HUES64 (cell line): ENCODE data around the gene SND1.

ENCODE experiments used
- H3K27ac ChIP-seq: 2 replicates; pipeline ENCODE4 v1.7.0; 2013; ENCODE audit warnings: low read depth, low read length, inconsistent platforms
- H3K27me3 ChIP-seq: 2 replicates; pipeline ENCODE4 v1.6.1; 2013; ENCODE audit warnings: mild to moderate bottlenecking, low read length; ENCODE audit not compliant: insufficient read depth
- H3K36me3 ChIP-seq: 2 replicates; pipeline ENCODE4 v1.6.1; 2013; ENCODE audit warnings: mild to moderate bottlenecking, low read length; ENCODE audit not compliant: insufficient read depth
- H3K4me1 ChIP-seq: 2 replicates; pipeline ENCODE4 v1.6.1; 2013; ENCODE audit warnings: mild to moderate bottlenecking, low read length, moderate library complexity; ENCODE audit not compliant: insufficient read depth
- H3K4me3 ChIP-seq: 2 replicates; pipeline ENCODE4 v1.5.1; 2013; ENCODE audit warnings: mild to moderate bottlenecking, low read length, moderate library complexity
- H3K9ac ChIP-seq: 2 replicates; pipeline ENCODE4 v1.6.1; 2013; ENCODE audit warnings: mild to moderate bottlenecking, low read depth, low read length
- H3K9me3 ChIP-seq: 2 replicates; pipeline ENCODE4 v1.6.1; 2013; ENCODE audit warnings: low read depth, low read length; ENCODE audit not compliant: insufficient read depth
- WGBS: fragments of 150-250, 120-280 bp; methylation state at CpG from one replicate; pipeline ENCODE4 v1.1.7; 2013; ENCODE audit warnings: missing lambda C conversion rate; 5-methylcytosine and 5-hydroxymethylcytosine counted together

Gene SND1

DNA sequence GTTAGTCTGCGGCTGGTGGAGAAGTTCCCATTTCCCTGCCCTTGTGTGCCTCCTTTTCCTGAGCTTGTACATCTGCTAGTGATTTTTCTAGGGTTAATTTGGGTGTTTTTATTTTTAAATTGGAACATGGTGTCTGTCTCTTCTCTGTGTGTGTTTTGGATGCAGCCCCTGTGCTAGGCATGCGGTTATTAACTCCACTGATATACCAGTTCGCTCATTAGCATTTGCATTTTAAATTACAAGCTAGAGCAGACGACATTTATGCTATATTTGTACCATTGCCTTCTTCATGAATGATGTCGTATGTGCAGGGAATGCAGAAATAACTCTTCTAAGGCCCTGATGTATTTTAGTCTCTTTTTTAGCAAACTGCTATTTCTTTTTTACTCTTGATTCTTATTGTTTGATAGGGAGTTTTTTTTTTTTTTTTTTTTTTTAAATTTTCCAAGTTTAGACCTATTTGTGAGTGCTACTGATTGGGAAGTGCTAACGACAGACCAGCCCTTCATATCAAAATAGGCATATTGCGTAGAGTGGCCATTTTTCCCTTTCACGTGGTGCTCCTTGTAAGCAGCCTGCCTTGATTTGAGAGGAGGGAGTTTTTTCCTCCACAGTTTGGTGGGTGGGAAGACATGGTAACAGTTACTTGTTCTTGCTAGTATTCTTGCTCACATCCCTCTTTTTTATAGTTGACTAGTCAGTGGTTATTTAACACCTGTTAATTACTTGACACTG, 289.6 kb downstream of the SND1 start:
- Histone ChIP-seq H3K9ac (no peak overlapping the region), H3K36me3 (peaks cover 21% of the 10 kb centered on the region), H3K27ac (no peak overlapping the region), H3K4me1 (peaks cover 6% of the 10 kb centered on the region; the same call in 1 of the 2 replicates), H3K4me3 (no peak overlapping the region), H3K9me3 (no peaks in the 10 kb centered on the region), H3K27me3 (no peaks in the 10 kb centered on the region)
- WGBS: 94% methylated on average over 8 of the region's 8 CpGs

DNA sequence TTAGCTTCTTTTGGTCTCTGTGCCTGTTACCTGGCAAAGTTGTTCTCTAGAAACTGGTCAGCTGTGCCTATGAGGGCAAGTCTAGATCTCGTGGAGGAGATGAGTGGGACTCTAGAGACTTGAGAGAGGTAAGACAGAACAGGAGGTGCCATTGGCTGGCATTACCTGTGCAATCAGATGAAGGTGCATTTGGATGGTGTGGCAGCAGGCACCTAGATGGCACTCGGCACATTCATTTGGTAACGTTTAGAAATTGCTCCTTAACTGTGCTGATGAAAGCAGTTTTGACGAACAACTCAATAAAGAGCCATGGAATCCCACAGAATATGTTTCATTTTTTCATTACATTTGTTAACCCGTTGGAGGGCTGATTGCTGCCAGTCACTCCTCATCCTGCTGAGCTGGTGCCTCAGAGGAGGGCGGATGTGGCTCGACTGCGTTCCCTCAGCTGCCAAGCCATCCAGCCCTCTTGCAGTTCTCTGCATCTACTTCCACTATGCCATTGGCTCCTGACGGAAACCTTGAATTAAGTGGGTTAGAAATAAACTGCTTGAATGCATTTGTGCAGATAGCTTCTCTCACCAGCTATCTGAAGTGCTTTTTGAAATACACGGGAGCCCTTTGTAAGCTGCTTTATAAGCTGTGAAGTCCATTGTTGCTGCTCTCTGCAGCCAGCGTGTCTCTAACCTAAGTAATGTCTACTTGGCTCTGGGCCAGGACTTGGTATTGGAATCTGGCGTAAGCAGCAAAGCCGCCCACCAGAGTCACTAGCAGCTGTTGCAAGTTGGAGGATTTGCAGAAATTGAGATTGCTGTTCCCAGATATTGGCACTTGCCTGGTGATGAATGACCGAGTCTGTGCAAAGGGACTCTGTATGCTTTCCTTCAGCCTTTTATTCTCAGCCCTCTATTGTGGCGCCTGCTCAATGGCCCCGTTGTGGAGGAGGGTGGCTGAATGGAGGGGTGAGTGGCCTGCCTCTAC, 291.8 kb downstream of the SND1 start:
- no peaks in the 10 kb centered on the region for H3K27me3 ChIP-seq
- peaks cover 3% of the 10 kb centered on the region; the same call in 1 of the 2 replicates for H3K4me1 ChIP-seq
- H3K9me3 ChIP-seq: no peaks in the 10 kb centered on the region
- no peak overlapping the region for H3K9ac ChIP-seq
- H3K36me3 ChIP-seq: peaks cover 21% of the 10 kb centered on the region
- no peak overlapping the region for H3K4me3 ChIP-seq
- 90% methylated on average over 15 of the region's 16 CpGs for WGBS
- no peak overlapping the region for H3K27ac ChIP-seq

GRCh38 chr7:127946111-127946510, 294.1 kb downstream of the SND1 start:
- no peak overlapping the region for H3K27ac ChIP-seq
- no peak overlapping the region for H3K9ac ChIP-seq
- H3K9me3 ChIP-seq: no peaks in the 10 kb centered on the region
- H3K4me1 ChIP-seq: peaks cover 7% of the 10 kb centered on the region; the same call in 1 of the 2 replicates
- H3K36me3 ChIP-seq: peaks cover 21% of the 10 kb centered on the region
- H3K4me3 ChIP-seq: no peak overlapping the region
- no peaks in the 10 kb centered on the region for H3K27me3 ChIP-seq

DNA sequence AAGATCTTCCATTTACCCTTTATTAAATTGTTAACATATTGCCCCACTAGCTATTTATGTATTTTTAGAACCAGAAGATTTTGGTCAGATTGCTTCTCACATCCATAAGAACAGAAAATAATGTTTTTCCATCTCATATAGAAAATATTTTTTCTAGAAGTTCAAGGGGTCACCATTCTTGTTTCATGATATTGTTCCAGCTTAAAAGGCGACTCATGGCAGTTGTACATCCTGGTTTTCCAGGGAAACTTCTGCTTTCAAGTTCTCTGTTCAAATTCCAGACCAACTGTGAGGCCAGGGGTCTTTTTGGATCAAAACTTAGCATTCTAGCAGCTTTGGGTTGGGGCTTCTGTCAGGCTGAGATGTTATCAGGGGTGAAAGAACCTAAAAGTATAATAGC, 294.9 kb downstream of the SND1 start:
- Histone ChIP-seq H3K27me3 (no peaks in the 10 kb centered on the region), H3K9ac (no peak overlapping the region), H3K4me3 (no peak overlapping the region), H3K27ac (no peak overlapping the region), H3K36me3 (peaks cover 21% of the 10 kb centered on the region), H3K9me3 (no peaks in the 10 kb centered on the region), H3K4me1 (peaks cover 7% of the 10 kb centered on the region; the same call in 1 of the 2 replicates)
- WGBS: 93% methylated on average over 1 of the region's 1 CpG

- peaks cover 8% of the 10 kb centered on the region; the same call in 1 of the 2 replicates for H3K4me1 ChIP-seq
- H3K9me3 ChIP-seq: no peaks in the 10 kb centered on the region
- H3K4me3 ChIP-seq: no peak overlapping the region
- whole genome bisulfite sequencing: 100% methylated on average over 2 of the region's 2 CpGs
- no peaks in the 10 kb centered on the region for H3K27me3 ChIP-seq
- no peak overlapping the region for H3K9ac ChIP-seq
- H3K36me3 ChIP-seq: peaks cover 8% of the 10 kb centered on the region; the same call in 1 of the 2 replicates
- H3K27ac ChIP-seq: no peak overlapping the region
These were observed 296.3 kb downstream of the SND1 start for GRCh38 chr7:127948312-127948711.

DNA sequence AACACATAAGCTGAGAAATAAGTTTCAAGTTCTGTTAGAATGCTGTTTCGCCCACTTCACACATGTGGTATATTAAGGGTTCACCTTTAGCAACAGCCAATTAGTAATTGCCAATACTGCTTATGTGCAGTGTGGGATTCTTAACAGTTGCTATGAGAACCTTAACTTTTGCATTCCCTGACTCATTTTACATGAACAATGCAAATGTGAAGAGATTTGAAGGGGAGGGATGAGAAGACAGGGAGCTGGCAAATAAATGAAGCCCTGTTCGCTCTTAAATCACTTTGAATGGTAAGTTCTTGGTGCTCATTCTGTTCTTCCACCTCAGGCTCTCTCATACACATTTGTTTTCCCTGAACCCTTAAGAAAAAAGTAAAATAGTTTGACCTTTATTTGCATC, 296.9 kb downstream of the SND1 start:
- peaks cover 15% of the 10 kb centered on the region for H3K4me1 ChIP-seq
- H3K4me3 ChIP-seq: no peak overlapping the region
- no peak overlapping the region for H3K9ac ChIP-seq
- no peak overlapping the region for H3K27ac ChIP-seq
- H3K27me3 ChIP-seq: no peaks in the 10 kb centered on the region
- WGBS: 85% methylated on average over 2 of the region's 2 CpGs
- 0 out of 2 replicates have a peak, but pooled peaks cover 4% of the 10 kb centered on the region for H3K36me3 ChIP-seq
- H3K9me3 ChIP-seq: no peaks in the 10 kb centered on the region

DNA sequence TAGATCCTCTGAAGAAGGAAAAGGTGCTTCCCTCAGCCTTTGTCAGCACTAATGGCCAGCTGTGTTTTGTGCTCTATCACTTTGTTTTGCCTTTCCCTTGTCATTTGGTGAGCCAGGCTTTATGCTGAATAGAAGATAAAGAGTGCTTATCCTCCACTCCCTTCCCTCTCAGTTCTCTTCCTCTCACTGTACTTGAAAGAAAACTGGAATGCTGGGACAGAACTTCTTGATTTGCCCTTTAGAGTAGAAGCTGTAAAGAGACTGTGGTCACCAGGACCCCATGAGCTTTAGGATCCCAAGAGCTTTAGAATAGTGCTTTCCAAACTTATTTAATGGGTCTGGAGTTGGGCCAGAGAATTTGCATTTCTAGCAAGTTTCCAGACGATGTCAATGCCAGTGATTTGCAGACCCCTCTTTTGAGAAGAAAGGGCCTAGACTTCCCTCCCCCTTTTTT, 297.8 kb downstream of the SND1 start:
- Histone ChIP-seq H3K27ac (no peak overlapping the region), H3K4me1 (peaks cover 23% of the 10 kb centered on the region), H3K27me3 (no peaks in the 10 kb centered on the region), H3K9ac (no peak overlapping the region), H3K9me3 (no peaks in the 10 kb centered on the region), H3K36me3 (0 out of 2 replicates have a peak, but pooled peaks cover 2% of the 10 kb centered on the region), H3K4me3 (no peak overlapping the region)
- WGBS: 27% methylated on average over 1 of the region's 1 CpG

GRCh38 chr7:127950233-127950935, 298.4 kb downstream of the SND1 start:
- H3K36me3 ChIP-seq: no peaks in the 10 kb centered on the region
- H3K4me3 ChIP-seq: no peak overlapping the region
- peaks cover 23% of the 10 kb centered on the region for H3K4me1 ChIP-seq

DNA sequence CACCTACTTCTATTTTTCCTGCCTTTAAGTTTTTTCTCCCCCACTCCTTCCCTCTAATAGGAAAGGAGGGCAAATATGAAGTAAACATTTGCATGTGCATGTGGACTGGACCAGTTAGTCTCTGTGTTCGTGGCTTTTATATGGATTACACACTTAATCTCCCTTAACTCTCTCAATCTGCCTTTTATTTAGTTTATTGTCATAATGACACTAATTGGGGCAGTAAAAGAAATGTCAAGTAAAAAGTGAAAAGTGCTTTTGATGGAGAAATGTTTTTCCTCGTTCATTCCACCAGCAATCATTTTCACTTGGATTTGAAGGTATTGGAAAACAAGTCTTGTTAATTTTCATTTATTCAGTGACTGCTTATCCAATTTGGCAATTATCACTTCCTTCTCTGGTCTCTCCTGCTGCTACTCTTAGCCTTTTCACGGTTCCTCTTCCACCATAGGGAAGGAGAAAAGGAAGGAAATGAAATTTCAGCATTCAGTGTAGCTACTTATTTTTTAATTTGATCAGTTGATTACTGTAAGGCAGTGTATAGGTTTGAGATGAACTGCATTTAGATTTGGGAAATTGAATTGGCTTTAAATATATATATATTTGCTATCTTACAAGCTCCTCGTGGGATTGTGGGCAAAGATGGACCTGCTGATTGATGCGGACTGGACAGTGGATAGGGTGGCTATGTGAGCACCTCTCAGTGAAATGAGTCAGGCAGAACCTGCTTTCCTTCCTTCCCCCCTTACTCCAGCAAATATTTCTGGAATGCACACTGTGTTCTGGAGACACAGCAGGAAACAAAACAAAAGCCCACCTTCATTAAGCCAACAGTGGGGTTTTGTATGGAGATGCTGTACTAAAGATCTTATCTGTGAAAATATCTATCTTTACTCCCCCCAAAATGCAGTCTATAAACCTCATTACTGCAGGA, 301.7 kb downstream of the SND1 start:
- H3K36me3 ChIP-seq: 0 out of 2 replicates have a peak, but pooled peaks cover under 1% of the 10 kb centered on the region
- peaks cover 21% of the 10 kb centered on the region for H3K4me1 ChIP-seq
- H3K9me3 ChIP-seq: no peaks in the 10 kb centered on the region
- H3K9ac ChIP-seq: no peak overlapping the region
- 95% methylated on average over 3 of the region's 5 CpGs for WGBS
- H3K4me3 ChIP-seq: no peak overlapping the region
- no peaks in the 10 kb centered on the region for H3K27me3 ChIP-seq
- no peak overlapping the region for H3K27ac ChIP-seq

More at GRCh38 chr7:127950233-127950935, 298.4 kb downstream of the SND1 start:
- Histone ChIP-seq H3K27ac (no peak overlapping the region), H3K9ac (no peak overlapping the region), H3K27me3 (no peaks in the 10 kb centered on the region), H3K9me3 (no peaks in the 10 kb centered on the region)
- 89% methylated on average over 5 of the region's 6 CpGs for WGBS

DNA sequence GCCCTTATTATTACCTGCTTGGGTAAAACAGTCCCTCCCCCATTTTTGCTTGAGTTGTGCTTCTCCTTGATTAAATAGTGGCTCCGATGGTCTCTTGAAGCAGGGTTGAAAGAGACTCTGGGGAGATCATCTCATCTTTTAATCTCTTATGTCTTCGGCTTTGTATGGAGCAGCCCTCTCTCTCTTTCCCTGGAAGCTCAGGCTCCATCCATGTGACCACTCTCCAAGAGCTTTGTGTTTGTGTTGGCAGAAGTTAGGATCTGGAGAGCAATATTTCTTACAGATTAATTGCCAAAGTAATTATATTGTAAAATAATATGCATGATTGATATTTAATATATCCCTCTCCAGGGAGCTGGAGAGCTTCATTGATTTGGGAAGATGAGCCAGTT, 302.4 kb downstream of the SND1 start:
- Histone ChIP-seq H3K27me3 (no peaks in the 10 kb centered on the region), H3K4me3 (no peak overlapping the region), H3K36me3 (0 out of 2 replicates have a peak, but pooled peaks cover 5% of the 10 kb centered on the region), H3K9me3 (no peaks in the 10 kb centered on the region), H3K27ac (no peak overlapping the region), H3K4me1 (peaks cover 15% of the 10 kb centered on the region), H3K9ac (no peak overlapping the region)
- 95% methylated on average over 2 of the region's 2 CpGs for WGBS
